Measurements from ENCODE around the gene PIGV.
"Not testable (repeated sequence)": the region's sequence is repeated elsewhere in the genome, so short reads cannot be mapped to it uniquely, and the experiment has no call there.

The PIGV gene

DNA sequence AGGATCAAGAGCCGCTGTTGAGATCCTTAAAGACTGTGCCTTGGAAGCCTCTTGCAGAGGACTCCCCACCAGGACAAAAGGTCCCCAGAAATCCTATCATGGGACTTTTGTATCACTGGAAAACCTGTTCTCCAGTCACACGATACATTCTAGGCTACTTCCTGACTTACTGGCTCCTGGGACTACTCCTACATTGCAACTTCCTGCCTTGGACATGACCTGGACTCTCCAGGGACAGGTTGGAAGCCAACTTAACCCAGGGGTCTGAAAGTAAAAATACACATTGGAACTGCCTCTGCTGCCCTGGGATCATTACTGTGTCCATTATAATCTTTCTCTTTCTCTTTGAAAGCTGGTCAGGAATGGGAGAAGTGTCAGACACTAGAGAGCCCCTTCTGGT is 9.9 kb downstream of the PIGV start:
- DNase-seq, result no peak

DNA sequence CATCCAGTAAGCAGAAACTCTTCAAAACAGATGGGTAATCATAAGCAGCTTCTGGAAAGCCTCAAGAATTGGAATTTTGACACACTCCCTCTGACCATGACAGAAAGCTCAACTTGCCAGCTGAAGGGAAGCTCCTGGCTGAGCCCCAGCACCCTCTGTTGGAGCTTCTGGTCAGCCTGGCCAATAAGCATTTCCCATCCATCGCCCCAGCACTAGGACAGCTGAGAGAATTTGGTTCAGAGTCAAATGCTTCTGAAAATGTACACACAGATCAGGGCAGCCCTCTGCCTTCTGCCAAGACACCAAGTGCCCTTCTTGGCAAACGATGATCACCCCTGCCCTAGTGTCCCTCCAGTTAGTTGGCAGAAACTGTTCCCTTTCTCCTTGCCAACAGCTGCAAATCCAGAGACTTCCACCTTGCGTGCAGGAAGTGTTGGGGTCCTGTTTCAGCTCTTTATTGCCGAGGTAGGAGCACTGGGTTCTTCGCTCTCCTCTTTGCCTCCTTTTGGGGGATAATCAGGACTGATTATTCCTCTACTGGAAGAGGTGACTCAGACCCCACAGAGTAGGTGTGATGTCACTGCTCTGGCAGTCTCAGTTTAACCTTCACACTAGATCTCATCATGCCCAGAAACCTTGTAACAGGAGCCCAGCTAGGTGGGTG is 11.9 kb downstream of the PIGV start:
- DNase-seq, result peak; percentile 55 to 58

DNA sequence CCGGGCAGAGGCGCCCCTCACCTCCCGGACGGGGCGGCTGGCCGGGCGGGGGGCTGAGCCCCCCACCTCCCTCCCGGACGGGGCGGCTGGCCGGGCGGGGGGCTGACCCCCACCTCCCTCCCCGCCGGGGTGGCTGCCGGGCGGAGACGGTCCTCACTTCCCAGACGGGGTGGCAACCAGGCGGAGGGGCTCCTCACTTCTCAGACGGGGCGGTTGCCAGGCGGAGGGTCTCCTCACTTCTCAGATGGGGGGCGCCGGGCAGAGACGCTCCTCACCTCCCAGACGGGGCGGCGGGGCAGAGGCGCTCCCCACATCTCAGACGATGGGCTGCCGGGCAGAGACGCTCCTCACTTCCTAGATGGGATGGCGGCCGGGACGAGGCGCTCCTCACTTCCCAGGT is 16.2 kb downstream of the PIGV start:
- DNase-seq, result not testable (repeated sequence)

DNA sequence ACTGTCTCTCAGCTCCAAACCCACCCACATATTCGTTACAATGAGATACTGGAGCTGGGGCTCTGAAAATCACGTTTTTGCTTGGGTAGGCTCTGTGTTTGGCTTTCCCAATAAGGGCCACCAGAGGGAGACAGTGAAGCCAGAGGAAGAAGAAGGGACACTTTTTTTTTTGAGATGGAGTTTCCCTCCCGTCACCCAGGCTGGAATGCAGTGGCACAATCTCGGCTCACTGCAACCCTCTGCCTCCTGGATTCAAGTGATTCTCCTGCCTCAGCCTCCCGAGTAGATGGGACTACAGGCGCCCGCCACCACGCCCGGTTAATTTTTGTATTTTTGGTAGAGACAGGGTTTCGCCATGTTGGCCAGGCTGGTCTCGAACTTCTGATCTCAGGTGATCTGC is 22.4 kb downstream of the PIGV start:
- DNase-seq, result peak; percentile 79 to 82

DNA sequence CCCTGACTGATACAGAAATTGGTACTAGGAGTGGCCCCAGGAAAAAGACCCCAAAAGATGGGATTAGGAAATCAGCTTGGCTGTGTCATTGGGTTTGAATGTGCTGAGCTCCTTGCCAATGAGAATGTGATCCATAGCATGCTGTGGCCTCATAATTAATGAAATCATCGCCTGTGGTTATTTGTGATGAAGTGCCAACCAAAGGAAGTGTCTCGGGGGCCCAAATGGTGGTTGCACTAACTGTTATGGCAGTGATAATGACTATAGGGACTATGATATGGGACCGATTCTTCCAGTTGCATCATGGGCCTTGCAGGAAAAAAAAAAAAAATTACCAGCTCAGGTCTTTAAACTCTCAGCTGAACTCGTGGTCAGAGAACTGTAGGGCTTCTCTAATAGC is 23.3 kb downstream of the PIGV start:
- no peak for DNase-seq

DNA sequence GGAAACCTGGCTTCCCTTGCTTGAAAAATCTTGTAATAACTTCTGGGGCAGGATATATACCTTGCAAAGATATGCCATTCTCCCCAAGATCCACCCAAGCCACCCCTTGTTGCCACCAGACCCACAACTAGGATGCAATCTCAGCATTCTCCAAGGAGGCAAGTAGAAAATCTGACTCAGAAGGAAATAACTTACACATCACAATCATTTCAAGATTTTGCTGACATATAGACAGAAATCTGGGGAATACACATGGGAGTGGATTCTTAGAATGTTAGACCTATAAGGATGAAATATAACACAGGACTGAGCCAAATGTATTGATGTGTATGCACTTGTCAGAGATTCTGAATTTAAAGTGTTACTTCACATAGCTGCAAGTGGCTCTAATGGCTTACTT is 24.0 kb downstream of the PIGV start:
- DNase-seq, result no peak

DNA sequence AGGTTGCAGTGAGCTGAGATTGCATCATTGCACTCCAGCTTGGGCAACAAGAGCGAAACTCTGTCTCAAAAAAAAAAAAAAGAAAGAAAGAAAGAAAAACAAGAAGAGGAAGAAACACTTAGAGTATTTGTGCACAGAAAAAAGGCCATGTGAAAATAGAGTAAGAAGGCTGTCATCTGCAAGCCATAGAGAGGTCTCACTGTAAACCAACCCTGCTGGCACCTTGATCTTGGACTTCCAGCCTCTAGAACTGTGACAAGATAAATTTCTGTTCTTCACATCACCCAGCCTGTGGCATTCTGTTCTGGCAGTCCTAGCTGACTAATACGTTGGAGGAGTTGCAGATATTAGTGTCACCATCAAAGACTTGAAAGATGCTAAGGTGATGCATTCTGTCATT is 26.6 kb downstream of the PIGV start:
- DNase-seq, result no peak

DNA sequence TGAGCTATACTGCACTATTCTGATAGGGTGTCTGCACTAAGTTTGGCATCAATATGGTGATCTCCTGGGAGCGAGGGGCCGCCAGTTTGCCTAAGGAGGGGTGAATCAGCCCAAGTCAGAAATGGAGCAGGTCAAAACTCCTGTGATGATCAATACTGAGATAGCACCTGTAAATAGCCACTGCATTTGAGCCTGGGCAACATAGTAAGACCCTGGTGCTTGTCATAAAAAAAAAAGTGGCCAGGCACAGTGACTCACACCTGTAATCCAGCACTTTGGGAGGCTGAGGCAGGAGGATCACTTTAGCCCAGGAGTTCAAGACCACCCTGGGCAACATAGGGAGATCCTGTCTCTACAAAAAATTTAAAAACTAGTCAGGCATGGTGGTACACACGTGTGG is 27.1 kb downstream of the PIGV start:
- DNase-seq, result no peak

DNA sequence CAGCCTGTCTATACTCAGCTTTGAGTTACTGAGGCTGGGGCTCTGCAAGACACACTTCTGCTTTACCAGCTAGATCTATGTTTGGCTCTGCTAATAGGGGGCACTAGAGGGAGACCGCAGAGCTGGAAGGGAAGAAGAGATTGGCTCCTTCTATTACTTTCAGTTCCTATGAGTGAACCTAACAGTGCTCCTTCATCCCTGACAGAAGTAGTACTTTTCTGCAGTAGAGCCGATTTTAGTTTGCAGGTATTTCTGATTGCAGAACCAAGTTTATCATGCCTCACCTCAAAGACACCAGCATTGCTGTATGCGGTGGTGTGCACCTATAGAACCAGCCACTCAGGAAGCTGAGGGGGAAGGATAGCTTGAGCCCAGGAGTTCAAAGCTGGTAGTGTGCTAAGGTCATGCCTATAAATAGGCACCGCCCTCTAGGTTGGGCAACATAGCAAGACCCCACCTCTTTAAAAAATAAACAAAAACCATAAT is 33.1 kb downstream of the PIGV start:
- DNase-seq, result no peak

DNA sequence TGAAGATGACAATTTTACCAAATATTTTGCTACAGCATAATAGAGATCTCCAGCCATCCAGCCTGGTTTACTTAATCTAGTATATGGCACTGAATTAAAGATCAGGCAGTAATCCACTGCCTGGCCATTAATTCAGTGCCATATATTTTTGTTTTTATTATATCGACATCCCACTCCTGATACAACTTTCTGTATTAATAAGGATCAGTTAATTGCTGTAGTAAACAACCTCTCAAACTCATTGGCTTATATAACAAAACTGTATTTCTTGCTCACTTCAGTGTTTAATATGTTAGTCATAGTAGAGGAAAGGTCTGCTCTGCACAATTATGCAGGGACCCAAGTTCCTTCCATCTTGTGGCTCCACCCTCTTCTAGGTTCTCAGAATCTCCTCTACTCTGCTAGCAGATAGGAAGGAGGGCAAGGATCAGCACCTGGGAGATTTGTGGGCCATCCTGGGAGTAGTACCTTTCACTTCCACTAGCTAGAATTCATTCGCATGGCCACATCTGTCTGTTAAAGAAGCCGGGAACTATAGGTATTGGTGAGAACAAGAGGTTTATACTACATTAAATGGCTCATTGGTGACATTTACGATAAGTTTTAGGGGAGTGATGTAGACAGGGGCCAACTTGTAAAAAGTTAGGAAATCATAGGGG is 35.1 kb downstream of the PIGV start:
- no peak for DNase-seq

DNA sequence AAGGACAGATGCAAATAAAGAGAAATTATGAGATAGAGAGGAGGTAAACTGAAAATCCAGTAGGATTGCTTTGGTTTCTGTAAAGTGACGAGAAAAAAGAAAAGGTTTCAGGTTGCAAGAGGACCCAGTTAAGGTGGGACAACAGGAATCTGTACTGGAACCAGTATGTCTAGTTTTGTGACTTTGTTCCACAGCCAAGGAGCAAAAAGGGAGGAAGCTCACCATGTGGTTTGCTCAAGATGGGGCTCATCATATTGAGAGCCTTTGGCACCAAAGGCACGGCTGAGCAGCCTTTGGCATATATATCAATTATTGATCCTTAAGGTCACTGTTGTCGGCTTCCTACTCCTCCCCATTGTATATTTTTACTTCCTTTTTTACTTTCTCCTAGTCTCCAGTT is 37.0 kb downstream of the PIGV start:
- DNase-seq, result no peak

DNA sequence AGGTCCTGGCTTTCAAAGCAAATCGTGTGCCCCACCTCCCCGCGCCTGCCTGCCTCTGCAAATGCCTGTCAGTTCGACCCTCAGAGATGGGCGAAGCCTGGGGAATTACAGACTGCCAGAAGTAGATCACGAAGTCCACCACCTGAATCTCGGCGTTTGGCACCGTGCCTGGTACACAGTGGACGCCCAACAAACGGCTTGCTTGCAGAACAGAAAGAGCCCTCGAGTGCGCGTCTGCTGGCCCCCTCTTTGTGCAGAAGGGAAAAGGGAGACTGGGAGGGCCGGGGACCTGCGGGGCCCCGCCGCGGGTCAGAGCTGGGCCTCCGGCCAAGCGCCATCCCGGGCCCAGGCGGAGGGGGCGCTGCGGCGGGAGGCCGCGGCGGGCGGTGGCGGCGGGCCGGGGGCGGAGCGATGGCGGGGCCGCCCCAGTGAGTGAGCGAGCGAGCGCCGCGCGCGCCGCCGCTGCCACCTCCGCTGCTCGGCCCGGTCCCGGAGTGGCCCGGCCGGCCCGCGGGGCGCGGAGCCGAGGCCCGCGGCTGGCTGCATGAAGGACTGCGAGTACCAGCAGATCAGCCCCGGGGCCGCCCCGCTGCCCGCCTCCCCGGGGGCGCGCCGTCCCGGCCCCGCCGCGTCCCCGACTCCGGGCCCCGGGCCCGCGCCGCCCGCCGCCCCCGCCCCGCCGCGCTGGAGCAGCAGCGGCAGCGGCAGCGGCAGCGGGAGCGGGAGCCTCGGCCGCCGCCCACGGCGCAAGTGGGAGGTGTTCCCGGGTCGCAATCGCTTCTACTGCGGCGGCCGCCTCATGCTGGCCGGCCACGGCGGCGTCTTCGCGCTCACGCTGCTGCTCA is 38.7 kb downstream of the PIGV start, which contains the start of gene ZDHHC18:
Gene ZDHHC18, plus strand, starts transcription at position 428 of the 845 bp plus-strand sequence. Its CDS starts 117 bp downstream, at position 545.
- peak; percentile 82 to 87 for DNase-seq

DNA sequence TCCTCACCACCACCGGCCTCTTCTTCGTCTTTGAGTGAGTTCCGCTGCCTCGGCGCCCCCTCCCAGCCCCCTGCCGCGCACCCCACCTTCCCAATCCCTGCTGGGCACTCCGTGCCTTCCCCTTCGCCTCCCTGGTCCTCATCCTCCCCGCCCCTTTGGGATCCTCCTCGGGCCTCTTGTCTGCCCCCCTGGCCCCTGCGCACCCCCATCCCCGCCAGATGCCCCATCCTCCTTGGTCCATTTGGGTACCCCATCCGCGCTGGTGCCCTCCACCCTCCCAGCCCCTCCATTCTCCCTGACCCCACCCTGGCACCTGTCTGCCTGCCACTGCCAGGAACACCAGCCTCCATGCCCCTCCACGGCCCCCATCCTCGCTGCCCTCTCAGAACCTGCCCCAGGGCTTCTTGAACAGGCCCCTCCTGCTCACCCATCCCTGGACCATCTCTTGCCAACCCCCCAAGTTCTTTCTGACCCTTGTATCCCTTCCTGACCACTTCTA is 39.4 kb downstream of the PIGV start:
- peak; percentile 31 to 33 for DNase-seq

DNA sequence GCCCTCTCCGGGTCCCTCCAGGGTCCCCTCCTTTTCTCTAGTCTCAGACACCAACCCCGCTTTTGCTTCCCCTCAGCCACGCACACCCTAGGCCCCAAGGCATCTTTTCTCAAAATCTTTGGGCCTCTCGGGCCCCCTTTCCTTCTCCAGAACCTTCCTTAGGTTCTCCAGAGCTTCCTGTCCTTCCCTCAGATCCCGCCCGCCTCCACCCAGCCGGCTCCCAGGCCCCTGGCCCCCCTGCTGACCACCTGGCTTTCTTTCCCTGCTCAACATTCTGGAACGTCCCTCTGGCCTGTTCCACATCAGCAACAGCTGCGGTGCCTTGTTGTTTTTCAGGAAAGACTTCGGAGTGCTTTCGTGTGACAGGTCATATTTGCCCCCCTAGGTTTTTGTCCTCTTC is 39.9 kb downstream of the PIGV start:
- DNase-seq, result no peak

DNA sequence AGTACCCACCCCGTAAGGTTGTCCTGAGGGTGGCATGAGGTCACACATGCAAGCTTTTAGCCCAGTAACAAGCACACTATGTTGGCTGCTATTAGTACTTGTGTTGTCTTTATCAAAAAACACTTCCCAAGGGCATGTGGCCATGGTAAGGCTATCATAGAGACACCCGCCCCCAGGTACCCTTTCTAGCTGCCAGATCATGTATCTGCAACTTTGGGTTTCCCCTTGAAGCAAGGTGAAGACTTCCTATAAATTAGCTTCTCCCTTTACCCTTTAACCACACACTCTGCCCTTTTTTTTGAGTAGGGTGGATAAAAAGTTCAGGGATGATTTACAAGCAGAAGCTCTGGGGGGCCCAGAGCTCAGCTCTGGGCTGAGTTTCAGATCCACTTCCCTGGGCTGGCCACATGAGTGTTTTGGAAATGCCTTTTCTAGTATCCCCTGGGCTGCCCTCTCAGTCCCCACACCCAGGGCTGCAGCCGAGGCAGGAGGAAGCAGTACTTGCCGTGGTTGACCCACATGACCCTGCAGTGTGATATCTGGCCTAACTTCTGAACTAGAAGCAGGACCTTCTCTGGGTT is 40.8 kb downstream of the PIGV start:
- DNase-seq, result peak; percentile 37 to 42

DNA sequence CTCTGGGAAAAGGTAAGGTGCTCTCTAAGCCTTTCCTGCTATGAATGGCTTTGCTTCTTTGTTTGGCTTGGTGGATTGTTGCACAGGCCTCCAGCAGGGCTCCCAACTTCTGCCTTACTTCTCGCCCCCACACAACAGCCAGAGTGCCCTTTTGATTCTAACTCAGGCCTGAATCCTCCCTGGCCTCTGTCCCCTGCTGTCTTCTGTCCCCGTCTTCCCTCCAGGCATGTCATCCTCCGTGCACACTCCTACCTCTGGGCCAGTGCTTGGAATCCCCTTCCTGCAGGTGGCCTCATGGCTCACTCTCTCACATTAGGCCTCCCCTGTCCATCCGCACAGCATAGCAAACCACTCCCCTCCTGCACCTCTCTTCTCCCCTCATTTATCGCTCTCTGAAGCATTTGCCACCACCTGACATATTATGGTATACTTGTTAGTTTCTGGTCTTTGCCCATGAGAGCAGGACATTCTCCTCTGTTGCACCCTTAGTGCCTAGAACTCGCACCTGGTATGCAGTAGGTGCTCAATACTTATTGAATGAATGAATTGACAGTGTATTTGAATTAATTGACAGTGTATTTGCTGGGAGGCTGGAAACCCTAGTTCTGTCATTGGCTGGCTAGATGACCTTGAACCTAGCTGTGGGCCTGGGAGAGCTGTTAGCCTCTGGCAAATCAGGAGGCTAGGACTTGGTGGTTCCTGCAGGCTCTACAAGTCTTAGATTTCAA is 41.6 kb downstream of the PIGV start:
- DNase-seq, result no peak

DNA sequence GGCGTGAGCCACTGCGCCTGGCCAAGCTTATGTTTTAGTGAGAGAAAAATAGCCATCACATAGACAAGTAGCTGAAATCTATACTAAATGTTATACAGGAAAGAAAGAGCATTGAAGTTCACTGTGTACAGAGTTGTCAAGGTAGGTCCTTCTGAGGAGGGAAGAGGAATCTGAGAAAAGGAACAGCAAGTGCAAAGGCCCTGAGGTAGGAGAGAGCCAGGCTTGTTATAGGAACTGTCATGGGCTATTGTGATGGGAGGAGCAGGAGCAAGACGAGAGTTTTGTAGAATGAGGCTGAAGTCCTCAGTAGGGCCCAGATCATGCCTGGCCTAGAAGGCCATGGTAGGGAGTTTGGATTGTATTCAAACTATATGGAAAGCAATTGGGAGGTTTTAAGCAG is 43.3 kb downstream of the PIGV start:
- DNase-seq, result no peak

DNA sequence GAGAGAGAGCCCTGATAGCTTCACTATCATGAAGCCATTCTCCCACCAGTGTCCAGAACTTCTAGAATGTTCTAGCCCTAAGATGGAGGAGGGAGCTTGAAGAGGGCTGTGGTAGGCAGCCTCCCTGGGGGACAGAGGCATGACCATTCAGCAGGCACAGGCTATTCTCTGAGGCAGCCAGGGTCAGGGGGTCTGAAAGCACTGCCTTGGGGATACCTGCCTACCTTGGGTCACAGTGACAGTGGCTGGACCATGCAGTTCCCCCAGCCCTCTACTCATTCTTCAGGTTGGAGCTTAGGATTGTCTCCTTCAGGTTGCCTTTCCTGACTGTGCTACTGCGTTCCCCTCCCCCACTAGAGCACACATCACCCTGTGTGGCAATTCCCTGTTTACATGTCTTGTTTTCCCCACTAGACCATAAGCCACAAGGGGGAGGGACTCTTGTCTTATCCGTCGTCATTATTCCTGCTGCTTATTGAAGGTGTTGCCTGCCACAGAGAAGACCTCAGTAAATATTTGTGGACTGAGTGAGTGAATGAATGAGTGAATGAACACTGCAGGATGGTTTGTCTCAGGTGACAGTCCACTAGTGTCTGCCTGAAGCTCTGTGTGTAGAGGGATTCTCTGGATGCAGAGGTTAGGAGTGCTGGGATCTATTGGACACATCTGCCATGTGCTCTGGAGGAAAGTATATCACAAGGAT is 43.9 kb downstream of the PIGV start:
- no peak for DNase-seq

DNA sequence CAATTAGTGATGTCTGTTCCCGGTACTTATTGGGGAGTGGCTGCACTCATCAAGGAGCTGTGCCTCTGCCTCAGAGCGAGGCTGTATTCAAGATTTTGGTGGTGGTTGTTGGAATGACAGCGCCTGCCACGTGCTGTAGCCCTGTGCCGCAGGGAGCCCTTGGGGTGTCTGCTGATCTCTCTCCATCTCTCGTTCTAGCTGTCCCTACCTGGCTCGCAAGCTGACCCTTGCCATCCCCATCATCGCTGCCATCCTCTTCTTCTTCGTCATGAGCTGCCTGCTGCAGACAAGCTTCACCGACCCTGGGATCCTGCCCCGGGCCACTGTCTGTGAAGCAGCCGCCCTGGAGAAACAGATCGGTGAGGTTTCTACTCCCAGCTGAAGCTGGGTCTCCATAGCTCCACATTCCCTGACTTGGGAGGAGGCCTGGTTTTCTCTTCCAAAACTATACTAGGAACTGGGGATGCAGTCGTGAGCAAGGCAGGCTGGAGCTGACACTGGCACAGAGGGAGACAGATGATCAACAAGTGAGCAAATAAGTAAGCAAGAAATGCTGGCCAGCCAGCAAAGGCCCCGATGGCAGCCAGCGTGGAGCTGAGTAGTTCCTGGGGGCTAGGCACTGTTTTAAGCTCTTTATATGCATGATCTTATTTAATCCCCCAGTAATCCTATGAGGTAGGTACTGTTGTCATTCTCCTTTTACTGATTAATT is 44.7 kb downstream of the PIGV start:
- no peak for DNase-seq

DNA sequence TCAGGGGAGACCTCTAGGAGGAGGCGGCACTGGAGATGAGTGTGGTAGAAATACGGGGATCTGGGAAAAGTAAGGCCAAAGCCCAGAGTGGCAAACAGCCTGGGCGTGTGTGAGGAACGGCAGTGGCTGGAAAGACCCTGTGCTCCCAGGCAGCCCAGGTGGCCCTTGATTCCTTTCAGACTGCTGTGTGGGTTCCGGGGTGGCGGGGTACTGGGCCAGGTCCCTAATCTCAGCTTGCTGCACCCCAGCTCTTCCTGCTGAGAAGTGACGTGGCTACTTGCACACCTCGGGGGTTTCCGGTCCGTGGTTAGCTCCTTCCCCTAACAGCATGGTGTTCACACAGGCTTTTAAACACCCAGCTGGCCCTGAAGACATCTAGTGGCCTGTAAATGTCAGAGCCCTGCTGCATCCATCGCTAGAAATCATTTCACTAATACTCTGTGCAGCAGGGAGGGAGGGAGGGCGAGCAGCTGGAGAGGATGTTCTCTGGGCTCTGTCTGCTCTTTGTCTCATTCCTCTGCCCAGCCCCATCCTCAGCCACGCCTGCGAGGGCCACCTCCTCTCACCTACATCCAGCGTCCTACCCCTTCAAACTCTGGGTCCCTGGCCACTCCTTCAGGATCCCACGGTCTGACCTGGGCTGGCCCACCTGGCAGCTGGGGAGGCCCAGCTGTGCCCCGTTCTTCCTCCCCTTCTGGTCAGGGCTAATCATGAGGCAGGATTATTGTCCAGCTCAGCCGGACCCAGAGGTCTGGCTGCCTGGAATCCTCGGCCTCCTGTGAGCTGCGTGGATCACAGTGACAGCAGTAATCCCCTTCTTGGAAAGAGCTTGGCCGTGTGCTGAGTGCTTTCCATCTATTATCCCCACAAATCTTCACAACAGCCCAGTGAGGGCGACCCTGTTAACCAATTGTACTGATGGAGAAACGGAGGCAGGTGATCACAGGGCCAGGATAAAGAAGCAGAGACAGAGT is 46.0 kb downstream of the PIGV start:
- peak; percentile 78 to 83 for DNase-seq

Data from activated T-cell treated with anti-CD3 and anti-CD28 coated beads, Interleukin-2, amount 50 U/mL, for 48 hours (primary cell).